Measurements from ENCODE around the gene PSMG3.

The PSMG3 gene

DNA sequence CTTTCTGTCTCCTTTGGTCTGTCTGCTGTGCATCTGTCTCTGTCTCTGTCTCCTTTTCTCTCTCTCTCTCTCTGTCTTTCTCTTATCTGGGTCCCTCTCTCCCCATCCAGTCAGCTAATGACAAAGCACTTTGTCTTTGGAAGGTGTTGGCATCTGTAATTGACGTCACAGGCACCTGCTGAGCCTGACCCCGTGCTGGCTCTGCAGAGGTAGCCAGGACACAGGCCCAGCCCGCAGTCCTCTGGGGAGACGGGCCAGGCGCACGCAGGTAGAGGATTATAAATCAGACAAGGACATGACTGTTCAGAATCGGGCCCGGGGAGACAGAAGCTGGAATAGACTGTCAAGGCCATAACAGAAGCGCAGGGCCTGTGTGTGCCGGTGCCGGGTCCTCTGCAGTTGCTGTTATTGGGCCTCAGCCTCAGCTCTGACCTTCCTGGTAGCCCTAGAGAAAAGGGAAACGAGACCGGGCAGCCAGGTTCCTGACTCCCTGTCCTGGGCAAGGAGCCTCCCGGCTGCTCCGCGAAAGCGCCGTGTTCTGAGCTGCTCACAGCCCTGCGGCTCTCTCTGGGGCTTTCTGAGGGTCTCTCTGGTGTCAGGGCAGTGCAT lies 10.7 kb upstream of the PSMG3 start:
- H3K27me3 Mint-ChIP-seq (ENCODE audit: low read depth, poor library complexity): peaks cover 5% of the 10 kb centered on the region
- no peak overlapping the region for H3K27ac Mint-ChIP-seq
- TF ChIP-seq, protein P1, sequence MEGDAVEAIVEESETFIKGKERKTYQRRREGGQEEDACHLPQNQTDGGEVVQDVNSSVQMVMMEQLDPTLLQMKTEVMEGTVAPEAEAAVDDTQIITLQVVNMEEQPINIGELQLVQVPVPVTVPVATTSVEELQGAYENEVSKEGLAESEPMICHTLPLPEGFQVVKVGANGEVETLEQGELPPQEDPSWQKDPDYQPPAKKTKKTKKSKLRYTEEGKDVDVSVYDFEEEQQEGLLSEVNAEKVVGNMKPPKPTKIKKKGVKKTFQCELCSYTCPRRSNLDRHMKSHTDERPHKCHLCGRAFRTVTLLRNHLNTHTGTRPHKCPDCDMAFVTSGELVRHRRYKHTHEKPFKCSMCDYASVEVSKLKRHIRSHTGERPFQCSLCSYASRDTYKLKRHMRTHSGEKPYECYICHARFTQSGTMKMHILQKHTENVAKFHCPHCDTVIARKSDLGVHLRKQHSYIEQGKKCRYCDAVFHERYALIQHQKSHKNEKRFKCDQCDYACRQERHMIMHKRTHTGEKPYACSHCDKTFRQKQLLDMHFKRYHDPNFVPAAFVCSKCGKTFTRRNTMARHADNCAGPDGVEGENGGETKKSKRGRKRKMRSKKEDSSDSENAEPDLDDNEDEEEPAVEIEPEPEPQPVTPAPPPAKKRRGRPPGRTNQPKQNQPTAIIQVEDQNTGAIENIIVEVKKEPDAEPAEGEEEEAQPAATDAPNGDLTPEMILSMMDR (IDR thresholded peaks at IDR 0.05): no peak
- no peaks in the 10 kb centered on the region for H3K36me3 Mint-ChIP-seq (ENCODE audit: low read depth)
- peaks cover 4% of the 10 kb centered on the region for H3K9me3 Mint-ChIP-seq
- DNase-seq: no peak
- peaks cover 15% of the 10 kb centered on the region for H3K4me1 Mint-ChIP-seq
- H3K4me3 Mint-ChIP-seq: no peak overlapping the region

GRCh38 chr7:1579481-1580421 lies 9.9 kb upstream of the PSMG3 start:
- TF ChIP-seq, protein P1 (IDR thresholded peaks at IDR 0.05): peak; percentile 83
- no peaks in the 10 kb centered on the region for H3K36me3 Mint-ChIP-seq (ENCODE audit: low read depth)
- peaks cover 4% of the 10 kb centered on the region for H3K9me3 Mint-ChIP-seq
- peak; percentile 87 for DNase-seq
- H3K4me1 Mint-ChIP-seq: peaks cover 10% of the 10 kb centered on the region
- H3K27me3 Mint-ChIP-seq (ENCODE audit: low read depth, poor library complexity): peaks cover 5% of the 10 kb centered on the region
- H3K27ac Mint-ChIP-seq: no peak overlapping the region
- H3K4me3 Mint-ChIP-seq: no peak overlapping the region

- no peak overlapping the region for H3K4me3 Mint-ChIP-seq
- H3K36me3 Mint-ChIP-seq (ENCODE audit: low read depth): no peaks in the 10 kb centered on the region
- TF ChIP-seq, protein P1 (IDR thresholded peaks at IDR 0.05): no peak
- peaks cover 2% of the 10 kb centered on the region for H3K9me3 Mint-ChIP-seq
- peaks cover 5% of the 10 kb centered on the region for H3K27me3 Mint-ChIP-seq (ENCODE audit: low read depth, poor library complexity)
- DNase-seq: no peak
- no peak overlapping the region for H3K27ac Mint-ChIP-seq
- H3K4me1 Mint-ChIP-seq: peaks cover 10% of the 10 kb centered on the region
Measured at GRCh38 chr7:1578513-1578912, 8.7 kb upstream of the PSMG3 start.

DNA sequence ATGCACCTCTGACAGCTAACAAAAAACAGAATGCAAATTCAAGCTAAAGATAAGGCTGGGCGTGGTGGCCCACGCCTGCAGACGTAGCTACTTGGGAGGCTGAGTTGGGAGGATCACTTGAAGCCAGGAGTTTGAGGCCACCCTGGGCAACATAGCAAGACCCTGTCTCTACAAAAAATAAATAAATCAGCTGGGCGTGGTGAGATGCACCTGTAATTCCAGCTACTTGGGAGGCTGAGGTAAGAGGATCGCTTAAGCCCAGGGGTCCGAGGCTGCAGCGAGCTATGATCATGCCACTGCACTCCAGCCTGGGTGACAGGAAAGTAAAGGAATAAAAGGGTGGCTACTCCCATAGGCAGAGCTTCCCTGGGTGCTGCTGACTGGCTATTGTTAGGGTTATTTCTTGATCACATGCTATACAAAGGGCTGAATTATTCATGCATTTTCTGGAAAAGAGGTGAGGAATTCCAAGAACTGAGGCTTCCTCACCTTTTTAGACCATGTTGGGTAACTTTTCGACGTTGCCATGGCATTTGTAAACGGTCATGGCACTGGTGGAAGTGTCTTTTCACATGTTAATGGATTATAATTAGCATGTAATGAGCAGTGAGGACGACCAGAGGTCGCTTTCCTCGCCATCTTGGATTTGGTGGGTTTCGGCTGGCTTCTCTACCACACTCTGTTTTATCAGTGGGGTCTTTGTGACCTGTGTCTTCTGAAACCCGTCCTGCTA lies 6.9 kb upstream of the PSMG3 start:
- Mint-ChIP-seq H3K27me3 (ENCODE audit: low read depth, poor library complexity) (peaks cover 5% of the 10 kb centered on the region), H3K9me3 (no peaks in the 10 kb centered on the region), H3K4me3 (no peak overlapping the region), H3K36me3 (ENCODE audit: low read depth) (peaks cover 5% of the 10 kb centered on the region), H3K4me1 (peaks cover 15% of the 10 kb centered on the region), H3K27ac (no peak overlapping the region)
- TF ChIP-seq, protein P1 (IDR thresholded peaks at IDR 0.05): no peak
- DNase-seq: no peak

GRCh38 chr7:1575809-1576208 lies 6.0 kb upstream of the PSMG3 start:
- H3K36me3 Mint-ChIP-seq (ENCODE audit: low read depth): peaks cover 5% of the 10 kb centered on the region
- DNase-seq: no peak
- peaks cover 20% of the 10 kb centered on the region for H3K4me1 Mint-ChIP-seq
- no peaks in the 10 kb centered on the region for H3K9me3 Mint-ChIP-seq
- TF ChIP-seq, protein P1 (IDR thresholded peaks at IDR 0.05): no peak
- H3K27me3 Mint-ChIP-seq (ENCODE audit: low read depth, poor library complexity): peaks cover 5% of the 10 kb centered on the region
- H3K4me3 Mint-ChIP-seq: no peak overlapping the region
- H3K27ac Mint-ChIP-seq: no peak overlapping the region

Measured in nephron progenitor cell (in vitro differentiated cells).